ENCODE measurements around the gene KCTD21.
A peak's percentile ranks its signal among the peaks of the same experiment; 100 is the strongest.

Gene KCTD21

DNA sequence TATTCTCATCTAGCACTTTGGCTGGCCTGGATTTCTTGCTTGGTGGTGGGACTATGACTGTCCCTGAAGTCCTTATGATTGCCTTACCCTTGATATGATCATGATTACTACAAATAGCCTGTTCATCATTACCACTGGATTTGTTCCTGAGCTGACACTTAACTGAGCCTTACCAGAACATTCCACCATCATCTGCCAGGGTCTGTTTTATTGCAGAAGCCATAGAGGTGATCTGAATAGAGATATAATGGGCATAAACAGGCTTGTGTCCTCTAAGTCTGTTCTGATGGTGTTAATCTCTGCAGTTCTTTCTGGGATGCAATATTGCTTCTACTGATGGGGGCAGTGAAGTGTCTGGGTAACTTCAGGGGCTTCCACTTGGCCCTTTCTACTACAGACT, 36.6 kb downstream of the KCTD21 start:
- DNase-seq (ENCODE audit: low read depth): no peak

DNA sequence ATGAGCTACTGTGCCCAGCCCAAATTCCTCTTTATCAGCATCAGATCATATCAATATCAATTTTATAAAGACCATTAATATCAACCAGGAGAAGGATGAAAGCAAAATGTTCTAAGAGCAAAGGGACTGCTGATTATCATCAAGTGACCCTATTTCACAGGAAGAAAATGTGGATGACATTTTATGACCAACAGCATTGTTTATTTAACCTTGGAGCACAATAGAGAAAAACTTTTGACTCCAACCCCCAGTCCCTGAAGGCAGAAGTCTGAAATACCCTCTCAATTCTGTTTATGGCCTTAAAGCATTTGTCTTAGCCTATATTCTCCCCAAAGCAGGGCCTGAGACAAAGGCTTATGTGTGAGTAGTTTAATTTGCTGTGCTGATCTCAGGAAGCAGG, 37.7 kb downstream of the KCTD21 start:
- TF ChIP-seq, protein P1, sequence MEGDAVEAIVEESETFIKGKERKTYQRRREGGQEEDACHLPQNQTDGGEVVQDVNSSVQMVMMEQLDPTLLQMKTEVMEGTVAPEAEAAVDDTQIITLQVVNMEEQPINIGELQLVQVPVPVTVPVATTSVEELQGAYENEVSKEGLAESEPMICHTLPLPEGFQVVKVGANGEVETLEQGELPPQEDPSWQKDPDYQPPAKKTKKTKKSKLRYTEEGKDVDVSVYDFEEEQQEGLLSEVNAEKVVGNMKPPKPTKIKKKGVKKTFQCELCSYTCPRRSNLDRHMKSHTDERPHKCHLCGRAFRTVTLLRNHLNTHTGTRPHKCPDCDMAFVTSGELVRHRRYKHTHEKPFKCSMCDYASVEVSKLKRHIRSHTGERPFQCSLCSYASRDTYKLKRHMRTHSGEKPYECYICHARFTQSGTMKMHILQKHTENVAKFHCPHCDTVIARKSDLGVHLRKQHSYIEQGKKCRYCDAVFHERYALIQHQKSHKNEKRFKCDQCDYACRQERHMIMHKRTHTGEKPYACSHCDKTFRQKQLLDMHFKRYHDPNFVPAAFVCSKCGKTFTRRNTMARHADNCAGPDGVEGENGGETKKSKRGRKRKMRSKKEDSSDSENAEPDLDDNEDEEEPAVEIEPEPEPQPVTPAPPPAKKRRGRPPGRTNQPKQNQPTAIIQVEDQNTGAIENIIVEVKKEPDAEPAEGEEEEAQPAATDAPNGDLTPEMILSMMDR (IDR thresholded peaks at IDR 0.05; ENCODE audit: control insufficient read depth, extremely low read depth, insufficient read depth): no peak
- DNase-seq (ENCODE audit: low read depth): no peak
- no peak overlapping the region for H3K4me3 ChIP-seq (ENCODE audit: low read depth, low read length)

More for the DNA sequence above, 36.6 kb downstream of the KCTD21 start:
- TF ChIP-seq, protein P1 (IDR thresholded peaks at IDR 0.05; ENCODE audit: control insufficient read depth, extremely low read depth, insufficient read depth): no peak
- H3K4me3 ChIP-seq (ENCODE audit: low read depth, low read length): no peak overlapping the region

DNA sequence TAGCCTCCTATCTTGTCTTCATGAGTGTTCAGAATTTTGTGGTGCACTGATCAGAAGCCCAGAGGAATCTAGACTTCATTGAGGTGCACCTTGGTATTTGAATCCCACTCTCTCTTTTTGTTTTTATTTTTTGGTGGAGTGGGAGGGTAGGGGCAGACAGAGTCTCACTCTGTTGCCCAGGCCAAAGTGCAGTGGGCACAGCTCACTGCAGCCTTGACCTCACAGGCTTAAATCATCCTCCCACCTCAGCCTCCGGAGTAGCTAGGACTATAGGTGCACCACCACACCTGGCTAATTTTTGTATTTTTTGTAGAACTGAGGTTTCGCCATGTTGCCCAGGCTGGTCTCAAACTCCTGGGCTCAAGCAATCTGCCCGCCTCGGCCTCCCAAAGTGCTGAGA, 38.1 kb downstream of the KCTD21 start:
- TF ChIP-seq, protein P1 (IDR thresholded peaks at IDR 0.05; ENCODE audit: control insufficient read depth, extremely low read depth, insufficient read depth): no peak
- no peak overlapping the region for H3K4me3 ChIP-seq (ENCODE audit: low read depth, low read length)
- DNase-seq (ENCODE audit: low read depth): no peak

DNA sequence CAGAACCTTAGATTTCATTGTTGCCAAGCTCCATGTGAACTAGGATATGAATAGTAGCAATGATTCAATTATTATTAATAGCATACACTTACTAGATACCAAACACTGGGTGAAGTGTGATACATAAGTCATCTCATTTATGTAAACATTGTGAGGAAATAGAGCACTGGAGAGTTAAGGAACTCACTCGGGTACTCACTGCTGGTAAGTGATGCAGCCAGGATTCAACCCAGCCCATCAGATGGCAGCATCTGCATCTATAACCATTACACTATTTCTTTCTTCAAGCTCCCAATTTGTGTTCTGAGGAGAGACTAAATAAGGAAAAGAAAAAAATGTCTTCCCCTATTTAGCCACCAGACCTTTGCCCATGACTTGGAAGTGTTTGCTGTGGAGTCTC, 38.8 kb downstream of the KCTD21 start:
- no peak for DNase-seq (ENCODE audit: low read depth)
- TF ChIP-seq, protein P1 (IDR thresholded peaks at IDR 0.05; ENCODE audit: control insufficient read depth, extremely low read depth, insufficient read depth): no peak; the same call in 1 of the 2 replicates
- no peak overlapping the region for H3K4me3 ChIP-seq (ENCODE audit: low read depth, low read length)

DNA sequence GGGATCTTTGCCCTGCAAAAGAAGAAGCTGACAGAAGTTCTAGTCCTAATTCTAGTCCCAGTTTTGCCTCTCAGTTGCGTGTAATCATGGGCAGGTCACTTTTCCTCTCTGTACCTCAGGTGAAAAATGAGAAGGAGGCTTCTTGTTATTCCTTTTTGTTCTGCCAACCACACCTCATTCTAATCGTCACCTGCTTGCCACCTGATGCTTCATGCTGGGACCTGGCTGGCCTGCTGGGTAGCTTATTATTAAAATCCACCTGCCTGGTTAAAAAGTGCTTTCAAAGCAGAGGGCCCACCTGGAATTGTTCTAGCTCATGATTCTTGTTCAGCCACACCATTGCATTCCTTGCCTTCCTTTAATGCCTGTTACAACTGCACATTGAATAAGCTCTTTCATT, 40.6 kb downstream of the KCTD21 start:
- no peak for DNase-seq (ENCODE audit: low read depth)
- H3K4me3 ChIP-seq (ENCODE audit: low read depth, low read length): no peak overlapping the region
- TF ChIP-seq, protein P1 (IDR thresholded peaks at IDR 0.05; ENCODE audit: control insufficient read depth, extremely low read depth, insufficient read depth): no peak

DNA sequence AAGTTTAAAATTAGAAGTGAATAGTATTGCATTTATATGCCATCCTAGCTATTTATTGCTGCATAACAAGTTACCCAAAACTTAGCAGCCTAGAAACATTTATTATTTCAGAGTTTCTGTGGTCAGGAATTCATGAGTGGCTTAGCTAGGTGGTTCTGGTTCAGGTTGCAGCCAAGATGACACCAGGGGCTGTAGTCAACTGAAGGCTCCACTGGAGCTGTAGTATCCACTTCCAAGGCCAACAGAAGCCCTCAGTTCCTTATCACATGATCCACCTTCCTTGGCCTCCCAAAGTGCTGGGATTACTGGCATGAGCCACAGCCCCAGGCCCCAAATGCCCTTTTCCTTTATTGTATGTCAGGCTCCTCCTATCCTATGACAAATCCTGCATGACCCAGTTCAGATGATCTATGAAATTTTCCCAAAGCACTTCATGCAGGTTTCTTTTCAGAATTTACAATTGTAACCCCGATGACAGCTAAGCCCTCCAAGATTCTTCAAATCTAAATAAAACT, 42.9 kb downstream of the KCTD21 start:
- no peak for DNase-seq (ENCODE audit: low read depth)
- no peak overlapping the region for H3K4me3 ChIP-seq (ENCODE audit: low read depth, low read length)
- TF ChIP-seq, protein P1 (IDR thresholded peaks at IDR 0.05; ENCODE audit: control insufficient read depth, extremely low read depth, insufficient read depth): no peak

DNA sequence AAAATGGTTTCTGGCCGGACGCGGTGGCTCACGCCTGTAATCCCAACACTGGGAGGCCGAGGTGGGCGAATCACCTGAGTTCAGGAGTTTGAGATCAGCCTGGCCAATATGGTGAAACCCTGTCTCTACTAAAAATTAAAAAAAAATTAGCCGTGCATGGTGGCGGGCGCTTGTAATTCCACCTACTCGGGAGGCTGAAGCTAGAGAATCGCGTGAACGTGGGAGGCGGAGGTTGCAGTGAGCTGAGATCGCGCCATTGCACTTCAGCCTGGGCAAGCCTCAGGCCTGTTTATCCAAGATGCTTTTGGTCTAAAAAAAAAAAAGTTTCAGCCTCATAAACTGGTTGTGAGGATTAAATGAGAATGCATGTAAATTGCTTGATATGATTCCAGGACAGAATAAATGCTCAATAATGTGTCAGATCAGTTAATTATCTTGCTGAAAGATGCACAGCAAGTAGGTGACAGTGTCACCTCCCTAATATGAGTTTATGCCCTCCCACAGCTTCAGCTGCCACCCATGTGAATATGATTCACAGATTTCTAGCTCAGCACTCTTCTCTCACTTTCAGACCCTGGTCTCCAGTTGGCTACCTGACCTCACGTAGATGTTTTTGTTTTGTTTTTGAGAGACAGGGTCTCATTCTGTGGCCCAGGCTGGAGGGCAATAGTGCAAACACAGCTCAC, 47.9 kb downstream of the KCTD21 start:
- peak overlapping the region; percentile 72 for H3K4me3 ChIP-seq (ENCODE audit: low read depth, low read length)
- DNase-seq (ENCODE audit: low read depth): no peak
- TF ChIP-seq, protein P1 (IDR thresholded peaks at IDR 0.05; ENCODE audit: control insufficient read depth, extremely low read depth, insufficient read depth): no peak
